Neural cell (in vitro differentiated cells): ENCODE results near the gene VLDLR. TPM values are rescaled to one million over a fixed set of nuclear protein-coding genes. Genes with fewer than 3 reads are reported as not detected.

Source experiments
- H2AFZ ChIP-seq: fragments of 200-600, 300-800 bp; sonication (generic), shearing (Covaris generic); 2 replicates; pipeline ENCODE4 v1.6.0; 2014; ENCODE audit warnings: low read depth, mild to moderate bottlenecking, antibody characterized with exemption, low read length, moderate library complexity
- H3F3A ChIP-seq: fragments of 200-600 bp; shearing (Covaris generic); 2 replicates; pipeline ENCODE4 v1.6.1; 2016; ENCODE audit warnings: mild to moderate bottlenecking, moderate library complexity, mixed read lengths, antibody characterized with exemption, low read length; ENCODE audit not compliant: insufficient read depth, poor library complexity, severe bottlenecking
- H3K27ac ChIP-seq: fragments of 200-600, 300-800 bp; sonication (generic), shearing (Covaris generic); 2 replicates; pipeline ENCODE4 v1.5.1; 2014; ENCODE audit warnings: mild to moderate bottlenecking, low read length, moderate library complexity
- H3K27me3 ChIP-seq: fragments of 300-800, 200-600 bp; sonication (generic), shearing (Covaris generic); 2 replicates; pipeline ENCODE4 v1.6.0; 2014; ENCODE audit warnings: mild to moderate bottlenecking, low read depth, low read length, moderate library complexity; ENCODE audit not compliant: insufficient read depth
- H3K36me3 ChIP-seq: fragments of 300-800, 200-600 bp; sonication (generic), shearing (Covaris generic); 2 replicates; pipeline ENCODE4 v1.5.1; 2014; ENCODE audit warnings: mild to moderate bottlenecking, antibody characterized with exemption, low read length, moderate library complexity; ENCODE audit not compliant: insufficient read depth
- H3K4me2 ChIP-seq: fragments of 300-800, 200-600 bp; sonication (generic), shearing (Covaris generic); 2 replicates; pipeline ENCODE4 v1.6.0; 2014; ENCODE audit warnings: mild to moderate bottlenecking, low read length
- H3K4me3 ChIP-seq: fragments of 300-800, 200-600 bp; sonication (generic), shearing (Covaris generic); 2 replicates; pipeline ENCODE4 v1.5.1; 2014; ENCODE audit warnings: mild to moderate bottlenecking, low read length, moderate library complexity
- H3K79me2 ChIP-seq: fragments of 200-600 bp; shearing (Covaris generic); replicated peaks from 2 replicates; pipeline ENCODE4 v1.6.0; 2014; ENCODE audit warnings: mild to moderate bottlenecking, low read length, moderate library complexity; ENCODE audit not compliant: insufficient read depth
- H3K9ac ChIP-seq: fragments of 300-800, 200-600 bp; sonication (generic), shearing (Covaris generic); 2 replicates; pipeline ENCODE4 v1.6.1; 2016; ENCODE audit warnings: mild to moderate bottlenecking, low read length, mixed read lengths
- H3K9me2 ChIP-seq: fragments of 200-600 bp; shearing (Covaris generic); 2 replicates; pipeline ENCODE4 v1.6.1; 2016; ENCODE audit warnings: mild to moderate bottlenecking, low read length, mixed read lengths; ENCODE audit not compliant: insufficient read depth
- H3K9me3 ChIP-seq: fragments of 200-600, 300-800 bp; sonication (generic), shearing (Covaris generic); 2 replicates; pipeline ENCODE4 v1.6.1; 2016; ENCODE audit warnings: mild to moderate bottlenecking, mixed run types, low read length, moderate library complexity, mixed read lengths
- H4K20me1 ChIP-seq: fragments of 200-600 bp; shearing (Covaris generic); 2 replicates; pipeline ENCODE4 v1.6.1; 2016; ENCODE audit warnings: mild to moderate bottlenecking, mixed run types; ENCODE audit not compliant: insufficient read depth
- CTCF ChIP-seq: fragments of 450-650 bp; IDR thresholded peaks from 2 replicates; pipeline ENCODE4 v1.5.1; 2014; ENCODE audit warnings: antibody characterized with exemption, mild to moderate bottlenecking, moderate library complexity; ENCODE audit not compliant: poor library complexity, severe bottlenecking
- EP300 ChIP-seq: fragments of 450-650 bp; conservative IDR thresholded peaks from 2 replicates; pipeline ENCODE4 v1.6.1; 2014; ENCODE audit warnings: antibody characterized with exemption, mild to moderate bottlenecking, moderate library complexity; ENCODE audit not compliant: poor library complexity, severe bottlenecking
- EZH2 ChIP-seq: fragments of 200-600, 300-800 bp; shearing (Covaris generic), sonication (generic); IDR thresholded peaks from 2 replicates; pipeline ENCODE4 v1.6.1; 2014; ENCODE audit warnings: antibody characterized with exemption, low read length, borderline replicate concordance, mild to moderate bottlenecking; ENCODE audit not compliant: insufficient read depth, poor library complexity, severe bottlenecking
- MXI1 ChIP-seq: fragments of 450-650 bp; conservative IDR thresholded peaks from 2 replicates; pipeline ENCODE4 v1.6.1; 2014; ENCODE audit warnings: antibody characterized with exemption, mild to moderate bottlenecking; ENCODE audit not compliant: poor library complexity, severe bottlenecking
- POLR2AphosphoS5 ChIP-seq: IDR thresholded peaks from 2 replicates; pipeline ENCODE4 v1.6.1; 2012
- RAD21 ChIP-seq: fragments of 450-650 bp; conservative IDR thresholded peaks from 2 replicates; pipeline ENCODE4 v1.6.1; 2014; ENCODE audit warnings: antibody characterized with exemption, mild to moderate bottlenecking, moderate library complexity
- REST ChIP-seq: IDR thresholded peaks from 2 replicates; pipeline ENCODE4 v1.6.1; 2012; ENCODE audit warnings: borderline replicate concordance
- SMC3 ChIP-seq: fragments of 450-650 bp; conservative IDR thresholded peaks from 2 replicates; pipeline ENCODE4 v1.6.1; 2014; ENCODE audit warnings: antibody characterized with exemption, mild to moderate bottlenecking, moderate library complexity; ENCODE audit not compliant: poor library complexity
- TAF1 ChIP-seq: IDR thresholded peaks from 2 replicates; pipeline ENCODE4 v1.6.1; 2012; ENCODE audit warnings: low read depth
- polyA minus RNA-seq: library from RNA; depleted of rRNA, polyadenylated mRNA; stranded (reverse); fragments of >200 nt; gene quantifications from 2 replicates; pipeline ENCODE4 v1.2.3, GENCODE V29; 2014
- polyA plus RNA-seq: library from polyadenylated mRNA; depleted of rRNA; stranded (reverse); fragments of >200 nt; gene quantifications from 2 replicates; pipeline ENCODE4 v1.2.3, GENCODE V29; 2014

VLDLR gene
- polyA plus RNA-seq: 62.4 and 62.7 TPM in 2 replicates
- 88.4 and 96.4 TPM in 2 replicates for polyA minus RNA-seq

DNA sequence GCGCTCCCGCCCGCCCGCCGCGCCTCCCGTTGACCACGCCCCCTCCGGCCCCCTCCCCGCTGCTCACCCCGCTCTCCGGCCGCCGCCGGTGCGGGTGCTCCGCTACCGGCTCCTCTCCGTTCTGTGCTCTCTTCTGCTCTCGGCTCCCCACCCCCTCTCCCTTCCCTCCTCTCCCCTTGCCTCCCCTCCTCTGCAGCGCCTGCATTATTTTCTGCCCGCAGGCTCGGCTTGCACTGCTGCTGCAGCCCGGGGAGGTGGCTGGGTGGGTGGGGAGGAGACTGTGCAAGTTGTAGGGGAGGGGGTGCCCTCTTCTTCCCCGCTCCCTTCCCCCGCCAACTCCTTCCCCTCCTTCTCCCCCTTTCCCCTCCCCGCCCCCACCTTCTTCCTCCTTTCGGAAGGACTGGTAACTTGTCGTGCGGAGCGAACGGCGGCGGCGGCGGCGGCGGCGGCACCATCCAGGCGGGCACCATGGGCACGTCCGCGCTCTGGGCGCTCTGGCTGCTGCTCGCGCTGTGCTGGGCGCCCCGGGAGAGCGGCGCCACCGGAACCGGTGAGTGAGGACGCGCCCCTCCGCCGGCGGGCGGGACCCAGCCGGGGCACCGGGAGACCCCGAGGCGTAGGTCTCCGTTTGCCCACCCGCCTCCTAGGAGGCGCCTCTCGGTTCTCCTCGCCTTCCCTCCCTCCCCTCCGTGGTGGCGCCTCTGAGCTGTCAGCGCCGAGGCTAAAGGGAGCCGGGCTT lies at the start of gene VLDLR:
TSS of gene VLDLR (plus strand) at position 66 of the 739 bp plus-strand sequence. CDS start at position 469, 403 bp downstream.
- Histone ChIP-seq H3K9me2 (no peaks in the 10 kb centered on the region), H4K20me1 (peaks cover 4% of the 10 kb centered on the region), H3K4me3 (peak within 1 kb of the TSS; percentile 86), H3K9me3 (no peaks in the 10 kb centered on the region), H3K27me3 (no peaks in the 10 kb centered on the region), H3K79me2 (peaks cover 41% of the 10 kb centered on the region), H3K36me3 (no peaks in the 10 kb centered on the region), H3K4me2 (peak within 1 kb of the TSS; percentile 69), H3F3A (peaks cover 4% of the 10 kb centered on the region), H3K27ac (peak within 1 kb of the TSS; percentile 86), H2AFZ (peak within 1 kb of the TSS; percentile 62), H3K9ac (peak within 1 kb of the TSS; percentile 93)
- peak; percentile 19 for TF ChIP-seq TAF1
- peak; percentile 40 for TF ChIP-seq POLR2AphosphoS5
- TF ChIP-seq EP300: no peak

GRCh38 chr9:2574203-2574602 lies 47.4 kb upstream of the VLDLR start:
- H4K20me1 ChIP-seq: no peaks in the 10 kb centered on the region
- H3K27me3 ChIP-seq: no peaks in the 10 kb centered on the region
- no peak overlapping the region for H3K27ac ChIP-seq
- H3K36me3 ChIP-seq: no peaks in the 10 kb centered on the region
- TF ChIP-seq TAF1: no peak
- TF ChIP-seq EZH2: no peak
- no peak for TF ChIP-seq RAD21
- TF ChIP-seq SMC3: no peak
- TF ChIP-seq MXI1: no peak
- TF ChIP-seq POLR2AphosphoS5: no peak
- H3K9me3 ChIP-seq: no peaks in the 10 kb centered on the region
- H3K9me2 ChIP-seq: no peaks in the 10 kb centered on the region
- no peaks in the 10 kb centered on the region for H3K79me2 ChIP-seq
- no peak overlapping the region for H3K4me3 ChIP-seq
- no peaks in the 10 kb centered on the region for H3F3A ChIP-seq
- H3K9ac ChIP-seq: no peak overlapping the region
- H3K4me2 ChIP-seq: no peak overlapping the region
- no peak overlapping the region for H2AFZ ChIP-seq

GRCh38 chr9:2576631-2577030 lies 45.0 kb upstream of the VLDLR start:
- Histone ChIP-seq H3K27me3 (no peaks in the 10 kb centered on the region), H3K36me3 (no peaks in the 10 kb centered on the region), H3K4me3 (no peak overlapping the region), H4K20me1 (no peaks in the 10 kb centered on the region), H3K9me3 (no peaks in the 10 kb centered on the region), H3K9me2 (no peaks in the 10 kb centered on the region), H3F3A (no peaks in the 10 kb centered on the region), H3K79me2 (no peaks in the 10 kb centered on the region), H2AFZ (no peak overlapping the region), H3K27ac (no peak overlapping the region), H3K9ac (no peak overlapping the region), H3K4me2 (no peak overlapping the region)
- no peak for TF ChIP-seq EZH2
- TF ChIP-seq MXI1: no peak

DNA sequence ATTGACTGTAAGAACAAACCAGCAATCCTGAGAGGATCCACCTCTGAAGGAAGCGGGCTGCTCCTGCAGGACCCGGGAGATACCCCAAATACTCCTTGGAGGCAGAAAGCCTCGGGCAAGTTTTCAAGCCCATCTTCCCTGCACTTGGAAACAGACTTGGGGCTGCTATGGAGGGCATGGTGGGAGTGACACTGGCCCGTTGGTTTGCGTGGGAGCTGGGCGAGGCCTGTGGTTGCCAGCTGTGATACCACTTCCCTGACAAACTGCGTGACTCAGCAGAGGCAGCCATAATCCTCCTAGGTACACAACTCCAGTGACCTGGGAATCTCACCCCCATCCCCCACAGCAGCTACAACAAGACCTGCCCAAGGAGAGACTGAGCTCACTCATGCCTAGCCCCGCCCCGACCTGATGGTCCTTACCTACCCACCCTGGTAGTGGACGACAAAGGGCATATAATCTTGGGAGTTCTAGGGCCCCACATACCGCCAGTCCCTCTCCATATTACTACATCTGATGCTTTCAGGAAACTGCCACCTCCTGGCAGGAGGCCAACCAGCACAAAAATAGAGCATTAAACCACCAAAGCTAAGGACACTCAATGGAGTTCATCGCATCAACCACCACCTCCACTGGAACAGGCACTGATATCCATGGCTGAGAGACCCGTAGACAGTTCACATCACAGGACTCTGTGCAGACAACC lies 38.1 kb upstream of the VLDLR start:
- no peak for TF ChIP-seq MXI1
- TF ChIP-seq TAF1: no peak
- no peak for TF ChIP-seq EP300
- TF ChIP-seq CTCF: no peak
- TF ChIP-seq POLR2AphosphoS5: no peak
- no peak for TF ChIP-seq EZH2
- no peak for TF ChIP-seq REST
- TF ChIP-seq RAD21: no peak
- no peak for TF ChIP-seq SMC3
- no peak overlapping the region for H3K9ac ChIP-seq
- no peak overlapping the region for H3K27ac ChIP-seq
- no peak overlapping the region for H3K4me3 ChIP-seq
- no peaks in the 10 kb centered on the region for H3K9me2 ChIP-seq
- no peak overlapping the region for H2AFZ ChIP-seq
- H3K4me2 ChIP-seq: no peak overlapping the region
- H3K79me2 ChIP-seq: no peaks in the 10 kb centered on the region
- H4K20me1 ChIP-seq: no peaks in the 10 kb centered on the region
- no peaks in the 10 kb centered on the region for H3K27me3 ChIP-seq
- H3K36me3 ChIP-seq: no peaks in the 10 kb centered on the region
- H3K9me3 ChIP-seq: no peaks in the 10 kb centered on the region
- no peaks in the 10 kb centered on the region for H3F3A ChIP-seq
